D721Med (cell line): ENCODE data around the gene CALML6.

Source experiments
- DNase-seq: peaks from one replicate; pipeline ENCODE4 v3.0.0; 2011; ENCODE audit warnings: low spot score; ENCODE audit not compliant: insufficient read length
- FAIRE-seq: peaks from 2 replicates; lab custom pipeline; 2011; peaks lifted over from hg19 to GRCh38; lab: Jason Lieb, UNC
- CTCF ChIP-seq: IDR thresholded peaks from 2 replicates; pipeline ENCODE4 v1.5.1; 2012; ENCODE audit warnings: mild to moderate bottlenecking, control low read depth; ENCODE audit not compliant: insufficient read depth; ENCODE audit errors: missing control alignments

The CALML6 gene

GRCh38 chr1:1937061-1937460, 22.0 kb downstream of the CALML6 start:
- FAIRE-seq: no peak
- DNase-seq: no peak
- TF ChIP-seq CTCF: no peak

DNA sequence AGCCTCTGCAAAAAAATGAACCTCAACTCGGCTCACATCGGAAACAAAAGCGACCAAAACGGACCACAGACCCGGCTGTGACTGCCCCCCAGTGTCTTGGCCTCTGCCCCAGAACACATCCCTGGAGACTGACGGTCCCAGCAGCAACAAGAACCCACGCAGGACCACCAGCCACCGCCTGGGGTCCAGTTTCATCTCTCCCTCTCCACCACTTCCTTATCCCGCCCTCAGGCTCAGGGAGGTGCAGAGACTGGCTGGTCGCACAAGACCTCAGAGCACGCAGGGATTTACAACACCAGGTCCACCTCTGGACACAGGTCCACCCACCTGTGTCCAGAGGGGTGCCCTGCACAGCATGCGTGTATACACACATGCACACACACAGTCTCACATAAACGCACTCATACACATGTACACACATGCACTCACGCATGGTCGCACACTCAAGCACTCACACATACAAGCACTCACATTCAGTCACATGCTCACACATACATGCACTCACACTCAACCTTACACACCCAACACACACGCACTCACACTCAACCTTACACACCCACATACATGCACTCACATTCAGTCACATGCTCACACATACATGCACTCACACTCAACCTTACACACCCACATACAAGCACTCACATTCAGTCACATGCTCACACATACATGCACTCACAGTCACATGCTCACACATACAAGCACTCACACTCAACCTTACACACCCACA, 22.7 kb downstream of the CALML6 start:
- TF ChIP-seq CTCF: no peak
- DNase-seq: no peak
- no peak for FAIRE-seq

DNA sequence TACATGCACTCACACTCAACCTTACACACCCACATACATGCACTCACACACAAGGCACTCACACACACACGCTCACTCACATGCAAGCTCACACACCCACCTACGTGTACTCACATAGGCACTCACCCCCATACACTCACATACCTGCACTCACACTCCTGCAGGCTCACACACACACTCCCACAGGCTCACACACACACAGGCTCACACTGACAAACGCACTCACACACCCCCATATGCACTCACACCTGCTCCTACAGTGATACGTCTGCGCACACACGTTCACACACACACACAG, 23.2 kb downstream of the CALML6 start:
- no peak for FAIRE-seq

GRCh38 chr1:1938613-1939295, 23.7 kb downstream of the CALML6 start:
- no peak for TF ChIP-seq CTCF
- no peak for DNase-seq
- no peak for FAIRE-seq

More for the DNA sequence above, 23.2 kb downstream of the CALML6 start:
- no peak for TF ChIP-seq CTCF
- no peak for DNase-seq

DNA sequence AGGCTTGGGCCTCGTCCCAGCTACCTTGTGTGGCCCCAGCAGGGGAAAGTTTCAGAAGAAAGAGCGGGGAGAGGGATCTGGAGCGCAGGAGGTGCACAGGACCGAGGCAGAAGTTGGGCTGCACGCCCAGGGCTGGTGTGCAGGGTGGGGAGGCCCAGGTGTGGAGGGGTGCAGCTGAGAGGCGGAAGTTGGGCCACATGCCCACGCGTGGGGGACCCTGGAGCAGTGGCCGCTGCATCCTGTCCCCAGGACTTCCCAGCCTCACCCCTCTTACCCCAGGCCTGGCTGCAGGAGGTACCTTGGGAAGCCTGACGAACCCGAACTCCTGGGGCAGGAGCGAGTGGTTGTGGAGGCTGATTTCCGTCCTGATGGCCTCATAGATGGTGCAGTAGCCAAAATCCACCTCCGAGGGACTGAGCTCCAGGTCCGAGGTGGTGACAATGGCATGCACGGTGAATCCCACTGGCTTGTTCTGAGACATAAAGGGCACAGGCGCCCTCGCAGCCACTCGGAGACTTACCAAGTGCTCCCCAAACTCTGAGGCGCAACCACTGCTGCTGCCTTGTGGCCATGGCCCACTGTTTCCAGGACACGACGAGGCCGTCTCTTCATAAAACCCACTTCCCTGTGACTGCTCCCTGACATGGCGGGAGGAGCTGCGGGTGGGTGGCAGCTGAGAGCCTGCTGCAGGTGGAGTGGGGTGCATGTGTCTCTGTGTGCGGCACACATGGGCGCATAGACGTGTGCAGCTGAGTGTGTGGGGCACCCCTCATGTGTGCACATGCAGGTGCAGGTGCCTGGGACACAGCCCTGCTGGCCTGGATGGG, 24.4 kb downstream of the CALML6 start:
- DNase-seq (no peak), FAIRE-seq (no peak)
- TF ChIP-seq CTCF: no peak

- no peak for TF ChIP-seq CTCF
- DNase-seq (no peak), FAIRE-seq (no peak)
Measured at GRCh38 chr1:1940123-1940425, 25.0 kb downstream of the CALML6 start.

- FAIRE-seq (no peak), DNase-seq (no peak)
- no peak for TF ChIP-seq CTCF
Measured at GRCh38 chr1:1941211-1941841, 26.3 kb downstream of the CALML6 start.
